SK-N-SH (cell line): ENCODE measurements around the gene LTC4S.

Experiments used
- CTCF ChIP-seq: fragments of 200-600 bp; sonication (generic); IDR thresholded peaks from 2 replicates; pipeline ENCODE4 v1.6.1; 2017; ENCODE audit warnings: antibody characterized with exemption, mild to moderate bottlenecking, moderate library complexity
- EP300 ChIP-seq, 2 experiments: IDR thresholded peaks; 2 replicates each; pipeline versions ENCODE4 v1.4.0 to v1.6.1; 2012; ENCODE audit warnings: borderline replicate concordance in 1 of 2, low read depth in 1 of 2, low read length in 1 of 2
- RAD21 ChIP-seq: IDR thresholded peaks from 2 replicates; pipeline ENCODE4 v1.6.1; 2012; ENCODE audit warnings: mild to moderate bottlenecking, low read length
- REST ChIP-seq: IDR thresholded peaks from 2 replicates; pipeline ENCODE4 v1.6.1; 2012; ENCODE audit warnings: mild to moderate bottlenecking, low read depth, low read length, moderate library complexity

- TF ChIP-seq CTCF (no peak), EP300 (IDR thresholded peaks at IDR 0.05; ENCODE audit: borderline replicate concordance in 1 of 2, low read depth in 1 of 2, low read length in 1 of 2) (no peak), RAD21 (no peak), REST (no peak)
These were observed 24.0 kb upstream of the LTC4S start for GRCh38 chr5:179769796-179770195.
